K562 (cell line): Measurements from ENCODE around the gene PRELID2.

Experiments
- L3MBTL2 ChIP-seq: fragments of 450-650 bp; IDR thresholded peaks from 2 replicates; pipeline ENCODE4 v1.6.1; 2016; ENCODE audit warnings: mild to moderate bottlenecking, moderate library complexity
- MAZ ChIP-seq, 2 experiments: fragments of 450-650 bp in 1 of 2; sonication (generic) in 1 of 2; formaldehyde crosslinking; IDR thresholded peaks in 1 of 2; conservative IDR thresholded peaks in 1 of 2; 2 replicates each; pipeline versions ENCODE4 v1.4.0 to v1.5.0; 2020; ENCODE audit warnings: mild to moderate bottlenecking in 1 of 2, missing genetic modification reagents in 1 of 2
- NFIC ChIP-seq: fragments of 450-650 bp; IDR thresholded peaks from 2 replicates; pipeline ENCODE4 v1.6.1; 2017; ENCODE audit warnings: mild to moderate bottlenecking, inconsistent platforms
- POLR2AphosphoS5 ChIP-seq: IDR thresholded peaks from 2 replicates; pipeline ENCODE4 v1.6.1; 2011; ENCODE audit warnings: mild to moderate bottlenecking, low read depth, low read length, moderate library complexity; ENCODE audit not compliant: control insufficient read depth, insufficient read depth
- RCOR1 ChIP-seq, 2 experiments: IDR thresholded peaks; 2 replicates each; pipeline ENCODE4 v1.6.1; 2012; ENCODE audit warnings: low read depth in 2 of 2, low read length in 2 of 2, borderline replicate concordance in 1 of 2, improper control_type of control experiment in 1 of 2
- SNRNP70 ChIP-seq: fragments of 200-400 bp; formaldehyde crosslinking; optimal IDR thresholded peaks from 2 replicates; pipeline ENCODE3; 2017; ENCODE audit warnings: low read depth, low read length
- YY1 ChIP-seq, 3 experiments: IDR thresholded peaks; 2 replicates each; pipeline ENCODE4 v1.6.1; 2011; ENCODE audit warnings: low read length in 2 of 3, mild to moderate bottlenecking in 2 of 3, moderate library complexity in 2 of 3, borderline replicate concordance in 1 of 3, control low read depth in 1 of 3, low read depth in 1 of 3; ENCODE audit not compliant: insufficient read depth in 3 of 3, insufficient replicate concordance in 2 of 3, control insufficient read depth in 1 of 3, insufficient read length in 1 of 3; ENCODE audit errors: extremely low read depth in 1 of 3
- ZFP36 ChIP-seq: fragments of 150-350 bp; IDR thresholded peaks from 2 replicates; pipeline ENCODE4 v1.6.1; 2018; ENCODE audit warnings: low read length, low read depth; ENCODE audit not compliant: partially characterized antibody
- TF ChIP-seq, protein P1 (sequence below): sonication (generic); formaldehyde crosslinking; IDR thresholded peaks from 2 replicates; pipeline ENCODE4 v1.8.1; 2023; ENCODE audit warnings: mild to moderate bottlenecking, missing genetic modification reagents
- TF ChIP-seq, protein P2 (sequence below), 2 experiments: IDR thresholded peaks; 2 replicates each; pipeline ENCODE4 v1.6.1; 2012; ENCODE audit warnings: improper control_type of control experiment in 2 of 2, low read depth in 2 of 2, low read length in 2 of 2, borderline replicate concordance in 1 of 2
- TF ChIP-seq, protein P3 (sequence below), 2 experiments: fragments of 450-650 bp; formaldehyde crosslinking in 1 of 2; IDR thresholded peaks; 2 replicates each; pipeline versions ENCODE4 v1.4.0 to v1.6.1; 2014 to 2020; ENCODE audit warnings: mild to moderate bottlenecking in 2 of 2, borderline replicate concordance in 1 of 2, low read depth in 1 of 2
- TF ChIP-seq, protein P4 (sequence below), 3 experiments: IDR thresholded peaks in 2 of 3; conservative IDR thresholded peaks in 1 of 3; 2 replicates each; pipeline ENCODE4 v1.5.1; 2011 to 2012; ENCODE audit warnings: low read length in 3 of 3, mild to moderate bottlenecking in 3 of 3, control low read depth in 2 of 3, improper control_type of control experiment in 1 of 3, inconsistent platforms in 1 of 3, low read depth in 1 of 3, mixed read lengths in 1 of 3, moderate library complexity in 1 of 3; ENCODE audit not compliant: insufficient read depth in 2 of 3

DNA sequence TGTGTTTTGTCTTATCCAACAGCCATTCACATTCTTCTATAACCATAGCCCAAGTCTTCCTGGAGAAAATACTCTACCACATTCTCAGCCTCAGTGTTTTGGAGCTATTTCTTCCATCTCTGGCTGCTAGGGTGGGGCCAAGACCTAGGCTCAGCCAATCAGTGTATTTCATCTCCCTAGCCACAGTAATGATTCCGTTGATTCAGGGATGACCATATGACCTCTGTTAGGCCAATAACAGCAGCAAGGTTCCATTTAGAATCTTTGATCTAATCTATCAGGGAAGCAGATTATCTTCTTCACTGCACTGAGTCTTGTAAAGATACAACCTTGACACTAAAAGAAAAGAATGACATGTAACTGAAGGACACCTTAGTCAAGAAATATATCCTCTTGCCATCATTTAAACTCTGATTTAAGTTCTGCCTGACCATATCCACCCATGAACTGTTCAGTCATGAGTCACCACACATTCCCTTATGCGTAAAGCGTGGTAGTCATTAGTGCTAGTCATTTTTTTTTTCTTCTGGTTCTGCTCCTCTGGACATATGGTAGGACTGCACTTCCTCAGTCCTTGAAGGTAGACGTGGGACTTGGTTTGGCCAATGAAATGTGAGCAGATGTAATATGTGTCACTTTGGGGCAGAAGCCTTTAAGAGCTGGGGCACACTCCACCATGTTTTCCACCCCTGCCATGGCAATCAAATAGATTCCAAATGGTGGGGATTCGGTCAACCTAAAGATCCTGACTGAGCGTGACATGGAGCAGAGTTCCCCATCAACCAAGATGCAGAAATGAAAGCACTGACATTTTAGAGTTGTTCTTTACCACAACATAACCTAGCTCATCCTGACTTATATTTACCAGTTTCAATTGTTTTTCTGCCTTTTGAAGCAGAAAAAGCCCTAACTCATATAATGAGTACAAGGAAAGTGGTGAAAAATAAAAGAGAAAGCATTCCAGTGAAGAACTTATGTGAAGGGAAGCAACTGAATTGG, 12.7 kb upstream of the PRELID2 start:
- TF ChIP-seq ZFP36 (no peak), YY1 (IDR thresholded peaks at IDR 0.05; ENCODE audit: borderline replicate concordance in 1 of 3, control insufficient read depth in 1 of 3, extremely low read depth in 1 of 3, insufficient read depth in 3 of 3, insufficient read length in 1 of 3, insufficient replicate concordance in 2 of 3, low read depth in 1 of 3, low read length in 2 of 3) (peak in 1 of 3 experiments; percentile 43), MAZ (CRISPR knock-in tag; conservative IDR thresholded peaks at IDR 0.05 in 1 of 2, IDR thresholded peaks at IDR 0.05 in 1 of 2) (no peak), NFIC (peak; percentile 45; the same call in 1 of the 2 replicates), L3MBTL2 (no peak), SNRNP70 (no peak), POLR2AphosphoS5 (no peak), RCOR1 (IDR thresholded peaks at IDR 0.05; ENCODE audit: borderline replicate concordance in 1 of 2, low read depth in 2 of 2, low read length in 2 of 2) (no peak; a peak in 1 of 4 replicates)
- TF ChIP-seq, protein P1, sequence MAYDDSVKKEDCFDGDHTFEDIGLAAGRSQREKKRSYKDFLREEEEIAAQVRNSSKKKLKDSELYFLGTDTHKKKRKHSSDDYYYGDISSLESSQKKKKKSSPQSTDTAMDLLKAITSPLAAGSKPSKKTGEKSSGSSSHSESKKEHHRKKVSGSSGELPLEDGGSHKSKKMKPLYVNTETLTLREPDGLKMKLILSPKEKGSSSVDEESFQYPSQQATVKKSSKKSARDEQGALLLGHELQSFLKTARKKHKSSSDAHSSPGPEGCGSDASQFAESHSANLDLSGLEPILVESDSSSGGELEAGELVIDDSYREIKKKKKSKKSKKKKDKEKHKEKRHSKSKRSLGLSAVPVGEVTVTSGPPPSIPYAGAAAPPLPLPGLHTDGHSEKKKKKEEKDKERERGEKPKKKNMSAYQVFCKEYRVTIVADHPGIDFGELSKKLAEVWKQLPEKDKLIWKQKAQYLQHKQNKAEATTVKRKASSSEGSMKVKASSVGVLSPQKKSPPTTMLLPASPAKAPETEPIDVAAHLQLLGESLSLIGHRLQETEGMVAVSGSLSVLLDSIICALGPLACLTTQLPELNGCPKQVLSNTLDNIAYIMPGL = no peak
- TF ChIP-seq, protein P2, sequence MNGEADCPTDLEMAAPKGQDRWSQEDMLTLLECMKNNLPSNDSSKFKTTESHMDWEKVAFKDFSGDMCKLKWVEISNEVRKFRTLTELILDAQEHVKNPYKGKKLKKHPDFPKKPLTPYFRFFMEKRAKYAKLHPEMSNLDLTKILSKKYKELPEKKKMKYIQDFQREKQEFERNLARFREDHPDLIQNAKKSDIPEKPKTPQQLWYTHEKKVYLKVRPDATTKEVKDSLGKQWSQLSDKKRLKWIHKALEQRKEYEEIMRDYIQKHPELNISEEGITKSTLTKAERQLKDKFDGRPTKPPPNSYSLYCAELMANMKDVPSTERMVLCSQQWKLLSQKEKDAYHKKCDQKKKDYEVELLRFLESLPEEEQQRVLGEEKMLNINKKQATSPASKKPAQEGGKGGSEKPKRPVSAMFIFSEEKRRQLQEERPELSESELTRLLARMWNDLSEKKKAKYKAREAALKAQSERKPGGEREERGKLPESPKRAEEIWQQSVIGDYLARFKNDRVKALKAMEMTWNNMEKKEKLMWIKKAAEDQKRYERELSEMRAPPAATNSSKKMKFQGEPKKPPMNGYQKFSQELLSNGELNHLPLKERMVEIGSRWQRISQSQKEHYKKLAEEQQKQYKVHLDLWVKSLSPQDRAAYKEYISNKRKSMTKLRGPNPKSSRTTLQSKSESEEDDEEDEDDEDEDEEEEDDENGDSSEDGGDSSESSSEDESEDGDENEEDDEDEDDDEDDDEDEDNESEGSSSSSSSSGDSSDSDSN (IDR thresholded peaks at IDR 0.05; ENCODE audit: borderline replicate concordance in 1 of 2, low read depth in 2 of 2, low read length in 2 of 2) = no peak
- TF ChIP-seq, protein P3, sequence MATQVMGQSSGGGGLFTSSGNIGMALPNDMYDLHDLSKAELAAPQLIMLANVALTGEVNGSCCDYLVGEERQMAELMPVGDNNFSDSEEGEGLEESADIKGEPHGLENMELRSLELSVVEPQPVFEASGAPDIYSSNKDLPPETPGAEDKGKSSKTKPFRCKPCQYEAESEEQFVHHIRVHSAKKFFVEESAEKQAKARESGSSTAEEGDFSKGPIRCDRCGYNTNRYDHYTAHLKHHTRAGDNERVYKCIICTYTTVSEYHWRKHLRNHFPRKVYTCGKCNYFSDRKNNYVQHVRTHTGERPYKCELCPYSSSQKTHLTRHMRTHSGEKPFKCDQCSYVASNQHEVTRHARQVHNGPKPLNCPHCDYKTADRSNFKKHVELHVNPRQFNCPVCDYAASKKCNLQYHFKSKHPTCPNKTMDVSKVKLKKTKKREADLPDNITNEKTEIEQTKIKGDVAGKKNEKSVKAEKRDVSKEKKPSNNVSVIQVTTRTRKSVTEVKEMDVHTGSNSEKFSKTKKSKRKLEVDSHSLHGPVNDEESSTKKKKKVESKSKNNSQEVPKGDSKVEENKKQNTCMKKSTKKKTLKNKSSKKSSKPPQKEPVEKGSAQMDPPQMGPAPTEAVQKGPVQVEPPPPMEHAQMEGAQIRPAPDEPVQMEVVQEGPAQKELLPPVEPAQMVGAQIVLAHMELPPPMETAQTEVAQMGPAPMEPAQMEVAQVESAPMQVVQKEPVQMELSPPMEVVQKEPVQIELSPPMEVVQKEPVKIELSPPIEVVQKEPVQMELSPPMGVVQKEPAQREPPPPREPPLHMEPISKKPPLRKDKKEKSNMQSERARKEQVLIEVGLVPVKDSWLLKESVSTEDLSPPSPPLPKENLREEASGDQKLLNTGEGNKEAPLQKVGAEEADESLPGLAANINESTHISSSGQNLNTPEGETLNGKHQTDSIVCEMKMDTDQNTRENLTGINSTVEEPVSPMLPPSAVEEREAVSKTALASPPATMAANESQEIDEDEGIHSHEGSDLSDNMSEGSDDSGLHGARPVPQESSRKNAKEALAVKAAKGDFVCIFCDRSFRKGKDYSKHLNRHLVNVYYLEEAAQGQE (IDR thresholded peaks at IDR 0.05; ENCODE audit: borderline replicate concordance) = no peak
- TF ChIP-seq, protein P3 (CRISPR knock-in tag; IDR thresholded peaks at IDR 0.05; ENCODE audit: low read depth) = no peak
- TF ChIP-seq, protein P4, sequence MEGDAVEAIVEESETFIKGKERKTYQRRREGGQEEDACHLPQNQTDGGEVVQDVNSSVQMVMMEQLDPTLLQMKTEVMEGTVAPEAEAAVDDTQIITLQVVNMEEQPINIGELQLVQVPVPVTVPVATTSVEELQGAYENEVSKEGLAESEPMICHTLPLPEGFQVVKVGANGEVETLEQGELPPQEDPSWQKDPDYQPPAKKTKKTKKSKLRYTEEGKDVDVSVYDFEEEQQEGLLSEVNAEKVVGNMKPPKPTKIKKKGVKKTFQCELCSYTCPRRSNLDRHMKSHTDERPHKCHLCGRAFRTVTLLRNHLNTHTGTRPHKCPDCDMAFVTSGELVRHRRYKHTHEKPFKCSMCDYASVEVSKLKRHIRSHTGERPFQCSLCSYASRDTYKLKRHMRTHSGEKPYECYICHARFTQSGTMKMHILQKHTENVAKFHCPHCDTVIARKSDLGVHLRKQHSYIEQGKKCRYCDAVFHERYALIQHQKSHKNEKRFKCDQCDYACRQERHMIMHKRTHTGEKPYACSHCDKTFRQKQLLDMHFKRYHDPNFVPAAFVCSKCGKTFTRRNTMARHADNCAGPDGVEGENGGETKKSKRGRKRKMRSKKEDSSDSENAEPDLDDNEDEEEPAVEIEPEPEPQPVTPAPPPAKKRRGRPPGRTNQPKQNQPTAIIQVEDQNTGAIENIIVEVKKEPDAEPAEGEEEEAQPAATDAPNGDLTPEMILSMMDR (IDR thresholded peaks at IDR 0.05 in 2 of 3, conservative IDR thresholded peaks at IDR 0.05 in 1 of 3; ENCODE audit: insufficient read depth in 2 of 3, low read depth in 1 of 3, low read length in 3 of 3) = no peak
